Mucosa of rectum (tissue), 2 donors: ENCODE measurements around the gene CREB5.
A peak's percentile ranks its signal among the peaks of the same experiment; 100 is the strongest.

Experiments used
- H3K27ac ChIP-seq, 2 donors: one replicate each; pipeline ENCODE4 v1.7.0; 2013; ENCODE audit warnings: inconsistent platforms in 2 of 2, low read depth in 2 of 2, low read length in 2 of 2
- H3K27me3 ChIP-seq, 2 donors: one replicate each; pipeline ENCODE4 v1.7.0; 2013; ENCODE audit warnings: low read length in 2 of 2; ENCODE audit not compliant: control insufficient read depth in 2 of 2, insufficient read depth in 2 of 2
- H3K36me3 ChIP-seq, 2 donors: one replicate each; pipeline ENCODE4 v1.7.0; 2013; ENCODE audit warnings: low read length in 2 of 2; ENCODE audit not compliant: control insufficient read depth in 2 of 2, insufficient read depth in 2 of 2
- H3K4me1 ChIP-seq, 2 donors: one replicate each; pipeline ENCODE4 v1.7.0; 2013; ENCODE audit warnings: low read length in 2 of 2, mild to moderate bottlenecking in 1 of 2; ENCODE audit not compliant: control insufficient read depth in 2 of 2, insufficient read depth in 2 of 2
- H3K4me3 ChIP-seq, 2 donors: one replicate each; pipeline ENCODE4 v1.7.0; 2013; ENCODE audit warnings: low read length in 2 of 2
- H3K9ac ChIP-seq, 2 donors: one replicate each; pipeline ENCODE4 v1.7.0; 2013; ENCODE audit warnings: low read length in 2 of 2, low read depth in 1 of 2, mild to moderate bottlenecking in 1 of 2
- H3K9me3 ChIP-seq, 2 donors: one replicate each; pipeline ENCODE4 v1.7.0; 2013; ENCODE audit warnings: low read length in 2 of 2; ENCODE audit not compliant: control insufficient read depth in 2 of 2
- donor health status: healthy.
- donor health status: Normal muscosa, but diverticular disease.

Gene CREB5

GRCh38 chr7:28804157-28804556 lies 391.8 kb downstream of the CREB5 start:
- Histone ChIP-seq H3K27me3 (no peaks in the 10 kb centered on the region), H3K27ac (no peak overlapping the region), H3K9me3 (no peaks in the 10 kb centered on the region), H3K9ac (no peak overlapping the region), H3K4me3 (no peak overlapping the region), H3K4me1 (peaks cover 6 to 9% of the 10 kb centered on the region in 2 donors), H3K36me3 (no peaks in the 10 kb centered on the region)

DNA sequence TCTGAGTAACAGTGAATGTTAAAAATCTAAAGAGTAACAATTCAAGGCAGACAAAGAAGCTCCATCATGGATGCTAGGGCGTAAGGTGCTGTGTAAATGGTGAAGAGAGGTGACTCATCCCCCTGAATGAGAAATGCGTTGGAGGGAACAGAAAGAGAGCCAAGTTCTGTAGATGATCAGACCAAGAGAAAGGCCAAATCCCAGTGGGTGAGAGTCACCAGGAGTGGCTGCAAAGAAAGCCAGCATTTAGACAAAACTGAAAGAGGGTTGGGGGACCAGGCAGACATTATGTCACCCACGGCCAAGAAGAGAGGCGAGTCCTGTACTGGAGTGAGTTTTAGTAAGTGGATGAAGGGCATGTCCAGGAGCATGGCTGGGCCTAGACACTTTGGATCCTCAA lies 392.7 kb downstream of the CREB5 start:
- Histone ChIP-seq H3K27ac (no peak overlapping the region), H3K36me3 (no peaks in the 10 kb centered on the region)

GRCh38 chr7:28806841-28807240 lies 394.5 kb downstream of the CREB5 start:
- no peaks in the 10 kb centered on the region for H3K27me3 ChIP-seq
- no peak overlapping the region for H3K27ac ChIP-seq
- H3K36me3 ChIP-seq = no peaks in the 10 kb centered on the region
- no peak overlapping the region for H3K9ac ChIP-seq
- H3K4me3 ChIP-seq = no peak overlapping the region
- no peaks in the 10 kb centered on the region for H3K9me3 ChIP-seq
- peaks cover 4 to 6% of the 10 kb centered on the region in 2 donors for H3K4me1 ChIP-seq

More for the DNA sequence above, 392.7 kb downstream of the CREB5 start:
- no peaks in the 10 kb centered on the region for H3K27me3 ChIP-seq
- no peaks in the 10 kb centered on the region for H3K9me3 ChIP-seq
- H3K9ac ChIP-seq = no peak overlapping the region
- no peak overlapping the region for H3K4me3 ChIP-seq
- H3K4me1 ChIP-seq = peaks cover 4 to 9% of the 10 kb centered on the region in 2 donors

DNA sequence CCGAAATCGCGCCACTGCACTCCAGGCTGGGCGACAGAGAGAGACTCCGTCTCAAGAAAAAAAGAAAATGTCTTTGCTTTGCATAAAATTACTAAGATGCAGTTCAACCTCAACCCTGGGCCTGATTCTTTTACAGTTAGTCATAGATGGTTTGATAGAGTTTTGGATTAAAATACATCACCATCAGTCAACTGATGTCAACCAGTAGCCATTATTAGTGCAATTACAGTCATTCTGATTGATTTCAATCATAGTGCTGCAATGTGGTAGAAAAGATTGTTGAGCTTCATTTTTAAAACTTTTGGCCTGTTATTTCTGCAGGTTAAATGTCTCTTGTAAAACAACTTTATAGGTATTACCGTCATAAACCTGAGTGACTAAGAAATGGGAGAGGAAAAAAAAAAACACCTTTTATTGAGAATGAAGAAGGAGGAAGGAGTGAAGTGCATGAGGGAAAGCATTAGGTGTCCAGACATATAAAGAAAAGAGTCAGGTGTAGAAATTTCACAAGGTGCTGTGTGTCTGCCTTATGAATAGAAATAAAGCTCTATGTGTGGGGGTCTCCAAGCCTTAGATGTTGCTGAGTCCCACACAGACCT lies 395.2 kb downstream of the CREB5 start:
- Histone ChIP-seq H3K9me3 (no peaks in the 10 kb centered on the region), H3K27me3 (no peaks in the 10 kb centered on the region), H3K4me3 (no peak overlapping the region), H3K36me3 (no peaks in the 10 kb centered on the region), H3K9ac (no peak overlapping the region), H3K4me1 (peaks cover 4 to 6% of the 10 kb centered on the region in 2 donors), H3K27ac (peak overlapping the region in 1 of 2 donors; percentile 11)

DNA sequence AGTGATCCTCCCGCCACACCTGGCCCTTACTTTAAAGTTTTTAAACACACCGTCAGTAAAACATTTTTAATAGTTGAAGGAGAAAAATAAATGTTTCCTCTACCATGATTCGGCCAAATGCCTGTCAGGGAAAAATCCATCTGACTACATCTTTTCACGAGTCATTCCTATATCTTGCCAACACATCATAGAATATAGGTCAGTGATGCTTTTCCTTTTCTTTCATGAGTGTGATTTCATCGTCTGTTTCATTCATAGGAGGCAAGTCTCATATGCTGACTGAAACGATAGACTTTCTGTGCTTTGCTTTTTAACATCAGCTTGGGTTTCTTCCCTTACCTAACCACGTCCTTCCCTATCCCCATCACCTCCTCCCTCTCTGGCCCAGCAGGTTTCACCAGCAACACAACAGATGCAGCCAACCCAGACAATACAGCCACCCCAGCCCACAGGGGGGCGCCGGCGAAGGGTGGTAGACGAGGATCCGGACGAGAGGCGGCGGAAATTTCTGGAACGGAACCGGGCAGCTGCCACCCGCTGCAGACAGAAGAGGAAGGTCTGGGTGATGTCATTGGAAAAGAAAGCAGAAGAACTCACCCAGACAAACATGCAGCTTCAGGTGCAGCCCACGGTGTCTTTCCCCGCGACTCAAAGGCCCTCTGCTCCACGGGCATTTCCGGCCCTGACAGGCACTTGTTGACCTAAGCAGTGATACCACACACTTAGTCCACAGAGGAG lies 396.6 kb downstream of the CREB5 start:
- H3K36me3 ChIP-seq = no peaks in the 10 kb centered on the region
- H3K27ac ChIP-seq = no peak overlapping the region

DNA sequence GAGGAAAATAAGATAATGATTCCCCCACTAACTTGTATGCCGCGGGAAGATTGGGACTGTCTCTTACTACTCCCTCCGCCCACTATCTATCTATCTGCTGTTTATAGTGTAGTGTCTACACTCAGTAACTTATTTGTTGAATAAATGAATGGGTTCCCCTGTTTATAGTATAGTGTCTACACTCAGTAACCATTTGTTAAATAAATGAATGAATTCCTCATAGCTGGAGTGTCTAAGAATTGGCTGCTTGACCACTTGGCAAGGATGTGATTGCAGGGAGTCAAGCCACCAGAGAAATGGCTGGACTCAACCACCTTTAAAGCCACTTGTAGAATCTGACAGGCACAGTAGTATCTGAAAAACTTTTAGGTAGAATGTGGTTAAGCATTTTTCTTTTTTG lies 398.7 kb downstream of the CREB5 start:
- Histone ChIP-seq H3K9ac (no peak overlapping the region), H3K4me3 (no peak overlapping the region), H3K4me1 (peaks cover 4 to 6% of the 10 kb centered on the region in 2 donors), H3K36me3 (no peaks in the 10 kb centered on the region), H3K27ac (no peak overlapping the region), H3K27me3 (no peaks in the 10 kb centered on the region), H3K9me3 (no peaks in the 10 kb centered on the region)

More for the DNA sequence above, 396.6 kb downstream of the CREB5 start:
- peaks cover 4 to 6% of the 10 kb centered on the region in 2 donors for H3K4me1 ChIP-seq
- H3K27me3 ChIP-seq = no peaks in the 10 kb centered on the region
- no peak overlapping the region for H3K4me3 ChIP-seq
- no peaks in the 10 kb centered on the region for H3K9me3 ChIP-seq
- no peak overlapping the region for H3K9ac ChIP-seq

GRCh38 chr7:28811701-28812430 lies 399.5 kb downstream of the CREB5 start:
- Histone ChIP-seq H3K27me3 (no peaks in the 10 kb centered on the region), H3K27ac (no peak overlapping the region), H3K4me1 (peaks cover 4 to 6% of the 10 kb centered on the region in 2 donors), H3K9ac (no peak overlapping the region), H3K4me3 (no peak overlapping the region), H3K9me3 (no peaks in the 10 kb centered on the region), H3K36me3 (no peaks in the 10 kb centered on the region)

DNA sequence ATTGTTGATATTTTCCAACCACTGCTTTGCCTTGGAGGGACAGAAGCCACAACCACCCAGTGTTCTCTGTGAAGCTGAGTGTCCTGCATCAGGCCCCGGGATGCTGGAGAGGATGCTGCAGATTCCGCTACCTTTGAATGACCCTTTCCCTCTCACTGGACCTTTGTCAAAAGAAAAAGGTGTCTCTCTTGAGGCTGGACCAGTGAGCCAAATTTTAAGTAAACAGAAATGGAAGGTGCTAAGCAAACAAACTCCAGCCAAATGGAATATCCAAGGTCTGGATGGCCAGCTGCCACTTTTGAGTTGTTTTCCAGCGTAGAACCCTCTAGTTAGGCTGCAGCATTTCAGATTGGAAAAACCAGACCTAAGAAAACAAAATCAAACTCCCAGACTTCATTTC lies 400.3 kb downstream of the CREB5 start:
- Histone ChIP-seq H3K27ac (peak overlapping the region in 1 of 2 donors; percentile 19), H3K36me3 (no peaks in the 10 kb centered on the region), H3K9ac (no peak overlapping the region), H3K9me3 (no peaks in the 10 kb centered on the region), H3K27me3 (no peaks in the 10 kb centered on the region), H3K4me3 (no peak overlapping the region), H3K4me1 (peaks cover 4 to 6% of the 10 kb centered on the region in 2 donors)

- no peak overlapping the region for H3K9ac ChIP-seq
- no peaks in the 10 kb centered on the region for H3K36me3 ChIP-seq
- H3K4me3 ChIP-seq = no peak overlapping the region
- H3K9me3 ChIP-seq = no peaks in the 10 kb centered on the region
- H3K27me3 ChIP-seq = no peaks in the 10 kb centered on the region
- no peaks in the 10 kb centered on the region for H3K4me1 ChIP-seq
- H3K27ac ChIP-seq = peak overlapping the region in 1 of 2 donors; percentile 19
Observed at GRCh38 chr7:28813243-28813962, 401.1 kb downstream of the CREB5 start.
